ENCODE measurements around the gene CCDC28A. TPM values are rescaled to one million over a fixed set of nuclear protein-coding genes. Genes with fewer than 3 reads are reported as not detected.

The CCDC28A gene
- total RNA-seq, 1 donor from 2014 or later, result 32.6 TPM

DNA sequence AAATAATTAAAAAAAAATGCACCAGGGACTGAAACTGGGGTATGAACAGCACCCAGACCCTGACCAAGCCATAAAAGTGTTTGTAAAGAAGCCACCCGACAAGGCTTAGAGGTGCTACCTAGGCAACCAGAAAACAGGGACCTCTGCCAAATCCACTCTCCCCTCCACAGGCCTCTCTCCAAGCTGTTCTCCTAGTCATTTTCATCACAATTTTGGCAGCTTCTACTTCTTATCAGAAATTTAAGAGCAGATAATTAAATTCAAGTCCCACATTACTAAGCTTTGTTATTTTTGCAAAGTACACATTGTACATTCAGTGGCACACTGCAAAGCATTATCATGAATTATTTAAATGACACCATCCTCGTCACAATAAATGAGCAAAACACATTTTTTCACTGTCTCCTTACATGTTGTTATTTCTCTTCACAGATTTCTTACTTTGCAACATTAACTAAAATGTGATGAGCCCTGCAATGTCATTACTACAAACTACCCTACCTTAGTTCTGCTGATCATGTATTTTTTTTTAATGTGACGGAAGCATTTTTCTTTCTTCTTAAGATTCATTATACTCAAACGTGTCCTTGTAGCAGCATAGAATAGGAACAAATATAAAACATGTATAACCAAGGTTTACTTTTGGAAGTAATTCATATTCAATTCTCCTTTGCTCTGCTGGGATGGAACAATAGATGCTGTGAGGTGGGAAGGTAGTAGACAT is 60.4 kb downstream of the CCDC28A start:
- DNase-seq (ENCODE audit: low spot score), result no peak

DNA sequence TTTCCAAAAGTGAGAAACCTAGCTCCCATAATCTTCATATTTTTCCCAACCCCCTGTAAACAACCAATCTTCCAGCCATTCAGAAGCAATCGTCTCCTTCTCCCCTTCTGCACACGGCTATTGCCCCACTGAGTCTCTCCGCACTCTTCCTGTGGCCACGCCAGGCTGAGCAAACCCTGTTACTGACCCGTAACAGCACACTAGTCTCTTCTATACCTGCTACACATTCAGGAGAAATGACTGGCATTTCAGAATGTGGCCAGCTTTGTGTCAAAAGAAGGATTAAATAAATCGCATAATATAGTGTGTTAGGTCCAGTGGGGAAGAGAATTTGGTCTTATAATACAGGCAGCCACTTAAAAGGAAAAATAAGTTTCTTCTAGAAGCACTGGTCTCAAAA is 63.7 kb downstream of the CCDC28A start:
- no peak for DNase-seq (ENCODE audit: low spot score)

Other genes with a start within 250 kb of the CCDC28A start
- 0.14 TPM for gene ECT2L, start 22.3 kb downstream of the CCDC28A start, total RNA-seq
- gene REPS1, start 214.5 kb downstream of the CCDC28A start, total RNA-seq, result 36.7 TPM